ENCODE results near the gene NAPB.

Gene NAPB

DNA sequence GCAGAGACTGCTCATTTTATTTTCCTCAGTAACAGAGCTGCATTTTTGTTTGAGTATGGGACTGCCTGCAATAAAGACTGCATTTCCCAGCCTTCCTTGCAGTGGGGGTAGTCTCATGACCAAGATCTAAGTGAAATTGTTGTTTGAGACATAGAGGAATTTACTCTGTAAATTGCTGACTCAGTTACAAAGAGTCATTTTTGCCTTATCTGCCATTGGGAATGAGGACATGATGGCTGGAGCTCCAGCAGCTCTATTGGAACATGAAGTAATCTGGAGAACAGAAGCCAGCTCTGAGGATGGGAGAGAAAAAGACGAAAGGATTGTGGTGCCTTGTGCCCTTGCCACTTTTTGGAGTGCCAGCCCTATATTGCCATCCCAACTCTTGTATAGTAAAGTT lies 33.5 kb upstream of the NAPB start:
- no peak for TF ChIP-seq CTCF (IDR thresholded peaks at IDR 0.05)
- TF ChIP-seq ZFX (IDR thresholded peaks at IDR 0.05; ENCODE audit: borderline replicate concordance): no peak
- no peak overlapping the region for H3K27ac ChIP-seq

- TF ChIP-seq ZFX (IDR thresholded peaks at IDR 0.05; ENCODE audit: borderline replicate concordance): no peak
- TF ChIP-seq CTCF (IDR thresholded peaks at IDR 0.05): no peak
- H3K27ac ChIP-seq: no peak overlapping the region
These were observed 32.6 kb upstream of the NAPB start for GRCh38 chr20:23453549-23454543.

GRCh38 chr20:23452776-23453175 lies 31.5 kb upstream of the NAPB start, which contains the start of gene CST11:
Gene CST11, minus strand, starts transcription at chr20:23452876. Its CDS starts 65 bp downstream, at chr20:23452811.
- no peak for TF ChIP-seq CTCF (IDR thresholded peaks at IDR 0.05)
- no peak for TF ChIP-seq ZFX (IDR thresholded peaks at IDR 0.05; ENCODE audit: borderline replicate concordance)
- no peak within 1 kb of the TSS for H3K27ac ChIP-seq

GRCh38 chr20:23451956-23452487 lies 30.7 kb upstream of the NAPB start:
- TF ChIP-seq CTCF (IDR thresholded peaks at IDR 0.05) (no peak), ZFX (IDR thresholded peaks at IDR 0.05; ENCODE audit: borderline replicate concordance) (no peak)
- H3K27ac ChIP-seq: no peak overlapping the region

DNA sequence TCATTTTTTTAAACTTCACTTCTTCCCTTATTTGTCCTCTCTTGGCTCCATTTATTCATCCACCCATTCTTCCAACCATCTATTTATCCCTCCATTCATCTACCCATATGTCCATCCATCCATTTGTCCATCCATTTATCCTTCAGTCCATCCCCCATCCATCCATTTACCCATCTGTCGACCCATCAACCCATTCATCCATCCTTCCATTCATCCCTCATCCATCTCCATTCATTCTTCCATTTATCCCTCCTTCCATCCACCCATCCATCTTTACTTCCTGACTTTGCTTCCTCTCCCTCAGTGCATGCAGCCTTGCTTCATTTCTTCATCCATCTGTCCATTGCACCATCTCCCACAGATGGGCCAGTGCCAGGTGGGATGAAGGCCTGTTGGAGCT lies 29.6 kb upstream of the NAPB start:
- H3K27ac ChIP-seq: no peak overlapping the region
- TF ChIP-seq CTCF (IDR thresholded peaks at IDR 0.05) (no peak), ZFX (IDR thresholded peaks at IDR 0.05; ENCODE audit: borderline replicate concordance) (no peak)

DNA sequence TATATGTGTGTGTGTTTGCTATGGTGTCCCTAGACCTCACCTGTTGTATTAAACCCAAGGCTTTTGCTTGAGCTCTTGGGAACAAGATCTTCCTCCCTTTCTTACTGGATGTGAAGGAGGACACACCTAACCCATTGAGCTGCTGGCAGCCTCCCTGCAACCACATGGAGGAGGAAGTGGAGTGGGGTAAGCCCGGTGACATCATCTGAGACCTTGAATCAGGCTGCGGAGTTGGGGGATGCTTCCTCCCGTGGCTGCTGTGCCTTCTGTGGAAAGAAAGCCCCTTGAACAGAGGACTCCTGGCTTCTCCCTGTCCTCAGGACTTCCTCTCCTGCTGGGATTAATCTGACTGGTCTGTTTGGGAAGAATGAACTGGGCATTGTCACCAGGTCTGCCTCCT lies 28.1 kb upstream of the NAPB start:
- no peak overlapping the region for H3K27ac ChIP-seq
- TF ChIP-seq CTCF (IDR thresholded peaks at IDR 0.05) (no peak), ZFX (IDR thresholded peaks at IDR 0.05; ENCODE audit: borderline replicate concordance) (no peak)

DNA sequence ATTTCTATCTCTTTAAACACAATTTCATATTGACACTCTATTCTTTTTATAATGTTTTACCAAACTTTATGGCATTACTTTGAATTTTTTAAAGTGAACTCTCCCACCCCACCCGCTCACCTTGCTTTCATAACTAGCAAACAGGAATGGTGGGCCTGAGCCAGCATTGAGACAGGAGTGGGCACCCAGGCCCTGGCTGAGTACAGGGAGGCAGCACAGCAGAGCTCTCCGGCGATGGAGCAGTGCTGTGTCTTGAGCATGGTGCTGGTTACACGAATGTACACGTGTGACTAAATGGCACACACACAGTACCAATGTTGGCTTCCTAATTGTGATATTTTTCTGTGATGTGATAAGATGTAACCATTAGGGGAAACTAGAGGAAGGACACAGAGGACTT lies 26.9 kb upstream of the NAPB start:
- no peak for TF ChIP-seq ZFX (IDR thresholded peaks at IDR 0.05; ENCODE audit: borderline replicate concordance)
- TF ChIP-seq CTCF (IDR thresholded peaks at IDR 0.05): no peak
- no peak overlapping the region for H3K27ac ChIP-seq

Measured in 22Rv1 (cell line).